ENCODE results near the gene HBG2.
"Not testable (repeated sequence)": the region's sequence is repeated elsewhere in the genome, so short reads cannot be mapped to it uniquely, and the experiment has no call there.

The HBG2 gene

DNA sequence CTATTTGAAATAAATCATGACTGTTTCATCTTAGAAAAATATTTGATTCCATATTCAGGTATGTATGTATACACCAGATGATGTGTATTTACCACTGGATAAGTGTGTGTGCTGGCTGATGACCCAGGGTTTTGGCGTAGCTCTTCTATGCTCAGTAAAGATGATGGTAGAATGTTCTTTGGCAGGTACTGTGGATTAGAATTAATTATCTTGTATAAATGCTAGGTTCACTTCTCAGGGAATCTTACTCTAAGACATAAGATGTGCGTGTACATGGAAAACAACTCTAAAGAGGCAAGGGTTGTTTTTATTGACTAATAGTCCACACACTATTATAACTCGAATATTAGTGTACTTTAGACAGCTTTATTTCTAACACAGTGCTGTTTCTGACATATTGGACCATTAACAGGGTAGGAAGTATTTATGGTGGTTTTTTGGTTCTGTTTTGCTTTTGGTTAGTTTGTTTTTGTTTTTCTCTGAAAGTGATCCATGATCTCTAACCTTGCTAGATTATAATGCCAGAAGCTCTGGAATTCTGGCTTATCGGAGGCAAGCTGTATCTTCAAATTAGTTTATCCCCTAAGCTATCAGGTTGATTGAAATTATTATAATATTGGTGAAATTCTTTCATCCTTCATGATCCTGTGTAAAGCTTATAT is 3.9 kb downstream of the HBG2 start:
- H3K27ac Mint-ChIP-seq = no peak overlapping the region
- no peaks in the 10 kb centered on the region for H3K9me3 Mint-ChIP-seq
- no peak for DNase-seq (ENCODE audit: low spot score)
- no peak overlapping the region for H3K4me3 Mint-ChIP-seq
- H3K4me1 Mint-ChIP-seq (ENCODE audit: low read depth) = no peaks in the 10 kb centered on the region
- H3K36me3 Mint-ChIP-seq (ENCODE audit: low read depth) = no peaks in the 10 kb centered on the region
- H3K27me3 Mint-ChIP-seq (ENCODE audit: low read depth) = no peaks in the 10 kb centered on the region

DNA sequence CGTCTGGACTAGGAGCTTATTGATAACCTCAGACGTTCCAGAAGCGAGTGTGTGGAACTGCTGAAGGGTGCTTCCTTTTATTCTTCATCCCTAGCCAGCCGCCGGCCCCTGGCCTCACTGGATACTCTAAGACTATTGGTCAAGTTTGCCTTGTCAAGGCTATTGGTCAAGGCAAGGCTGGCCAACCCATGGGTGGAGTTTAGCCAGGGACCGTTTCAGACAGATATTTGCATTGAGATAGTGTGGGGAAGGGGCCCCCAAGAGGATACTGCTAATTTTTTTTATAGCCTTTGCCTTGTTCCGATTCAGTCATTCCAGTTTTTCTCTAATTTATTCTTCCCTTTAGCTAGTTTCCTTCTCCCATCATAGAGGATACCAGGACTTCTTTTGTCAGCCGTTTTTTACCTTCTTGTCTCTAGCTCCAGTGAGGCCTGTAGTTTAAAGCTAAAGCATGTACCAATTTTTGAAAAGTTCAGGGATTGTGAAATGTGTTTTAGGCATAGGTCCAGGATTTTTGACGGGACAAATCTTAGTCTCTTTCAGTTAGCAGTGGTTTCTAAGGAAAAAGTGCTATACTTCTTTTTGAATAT is 4.7 kb downstream of the HBG2 start, which contains the start of gene HBG1:
Gene HBG1 (minus strand): TSS at position 51 of the 590 bp plus-strand sequence. CDS start 53 bp downstream, outside the sequence.
- not testable (repeated sequence) for DNase-seq (ENCODE audit: low spot score); H3K9me3 Mint-ChIP-seq; H3K27ac Mint-ChIP-seq; H3K4me3 Mint-ChIP-seq; H3K27me3 Mint-ChIP-seq (ENCODE audit: low read depth); H3K36me3 Mint-ChIP-seq (ENCODE audit: low read depth); H3K4me1 Mint-ChIP-seq (ENCODE audit: low read depth)

DNA sequence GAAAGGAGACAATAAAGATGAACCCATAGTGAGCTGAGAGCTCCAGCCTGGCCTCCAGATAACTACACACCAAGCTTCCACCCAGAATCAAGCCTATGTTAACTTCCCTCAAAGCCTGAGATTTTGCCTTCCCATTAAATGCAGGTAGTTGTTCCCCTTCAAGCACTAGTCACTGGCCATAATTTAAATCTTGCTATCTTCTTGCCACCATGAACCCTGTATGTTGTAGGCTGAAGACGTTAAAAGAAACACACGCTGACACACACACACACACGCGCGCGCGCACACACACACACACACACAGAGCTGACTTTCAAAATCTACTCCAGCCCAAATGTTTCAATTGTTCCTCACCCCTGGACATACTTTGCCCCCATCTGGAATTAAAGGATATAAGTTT is 6.1 kb downstream of the HBG2 start:
- not testable (repeated sequence) for H3K9me3 Mint-ChIP-seq; DNase-seq (ENCODE audit: low spot score); H3K27me3 Mint-ChIP-seq (ENCODE audit: low read depth); H3K27ac Mint-ChIP-seq; H3K4me1 Mint-ChIP-seq (ENCODE audit: low read depth); H3K4me3 Mint-ChIP-seq; H3K36me3 Mint-ChIP-seq (ENCODE audit: low read depth)

GRCh38 chr11:5247472-5248192 is 6.9 kb downstream of the HBG2 start:
- no peaks in the 10 kb centered on the region for H3K9me3 Mint-ChIP-seq
- no peaks in the 10 kb centered on the region for H3K4me1 Mint-ChIP-seq (ENCODE audit: low read depth)
- peaks cover 3% of the 10 kb centered on the region for H3K27me3 Mint-ChIP-seq (ENCODE audit: low read depth)

DNA sequence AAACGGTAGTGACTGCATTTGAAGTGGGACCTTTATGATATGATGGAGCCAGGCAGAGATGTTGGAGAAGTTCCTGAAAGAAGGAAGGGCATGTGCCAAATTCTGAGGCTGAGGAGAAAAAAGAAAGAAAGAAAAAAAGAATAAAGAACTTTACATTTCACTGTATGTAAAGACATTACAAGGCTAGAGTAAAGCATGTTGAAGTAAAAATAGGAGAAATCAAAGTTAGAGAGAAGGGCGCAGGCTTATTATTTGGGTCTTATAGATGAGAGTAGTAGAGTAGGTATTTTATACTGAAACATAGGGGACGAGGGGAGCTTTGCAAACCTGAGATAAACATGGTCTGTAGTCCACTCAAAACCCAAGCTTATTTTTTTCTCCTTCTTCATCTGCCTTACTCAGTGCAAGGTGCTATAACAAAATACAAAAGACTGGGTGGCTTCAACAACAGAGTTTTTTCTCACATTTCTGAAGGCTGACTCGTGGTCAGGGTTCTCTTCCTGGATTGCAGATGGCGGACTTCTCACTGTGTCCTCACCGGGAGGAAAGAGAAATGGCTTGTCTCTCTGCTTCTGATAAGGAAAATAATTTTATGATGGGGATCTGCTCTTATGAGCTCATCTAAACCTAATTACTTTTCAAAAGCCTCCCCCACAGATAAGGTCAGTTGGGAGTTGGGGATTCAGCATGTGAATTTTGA is 7.7 kb downstream of the HBG2 start:
- H3K9me3 Mint-ChIP-seq = no peaks in the 10 kb centered on the region
- H3K27me3 Mint-ChIP-seq (ENCODE audit: low read depth) = peaks cover 3% of the 10 kb centered on the region
- no peaks in the 10 kb centered on the region for H3K36me3 Mint-ChIP-seq (ENCODE audit: low read depth)
- H3K4me1 Mint-ChIP-seq (ENCODE audit: low read depth) = no peaks in the 10 kb centered on the region
- H3K4me3 Mint-ChIP-seq = no peak overlapping the region
- no peak for DNase-seq (ENCODE audit: low spot score)
- no peak overlapping the region for H3K27ac Mint-ChIP-seq

More at GRCh38 chr11:5247472-5248192, 6.9 kb downstream of the HBG2 start:
- Mint-ChIP-seq H3K4me3 (no peak overlapping the region), H3K27ac (no peak overlapping the region), H3K36me3 (ENCODE audit: low read depth) (no peaks in the 10 kb centered on the region)
- no peak for DNase-seq (ENCODE audit: low spot score)

GRCh38 chr11:5245155-5245554 is 9.4 kb downstream of the HBG2 start:
- Mint-ChIP-seq H3K27me3 (ENCODE audit: low read depth) (peaks cover 3% of the 10 kb centered on the region), H3K9me3 (no peaks in the 10 kb centered on the region), H3K36me3 (ENCODE audit: low read depth) (no peaks in the 10 kb centered on the region), H3K4me1 (ENCODE audit: low read depth) (no peaks in the 10 kb centered on the region), H3K27ac (no peak overlapping the region), H3K4me3 (no peak overlapping the region)
- DNase-seq (ENCODE audit: low spot score) = no peak

DNA sequence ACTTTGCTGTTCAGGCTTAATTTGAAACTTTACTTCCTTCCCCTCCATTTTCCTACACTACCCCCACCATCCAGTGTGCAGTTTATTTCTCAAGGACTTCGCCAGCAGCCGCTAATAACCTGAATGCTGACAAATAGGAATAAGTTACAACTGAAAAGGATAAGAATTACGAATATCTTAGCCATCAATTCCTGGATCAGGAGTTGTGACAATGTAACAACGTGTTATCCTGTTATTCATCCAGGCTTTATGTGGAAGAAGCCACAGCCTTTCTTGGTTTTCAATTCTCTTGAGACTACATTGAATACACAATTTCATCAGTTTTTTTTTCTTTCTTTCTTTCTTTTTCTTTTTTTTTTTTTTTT is 10.8 kb downstream of the HBG2 start:
- no peak overlapping the region for H3K4me3 Mint-ChIP-seq
- no peak overlapping the region for H3K27ac Mint-ChIP-seq
- no peaks in the 10 kb centered on the region for H3K36me3 Mint-ChIP-seq (ENCODE audit: low read depth)
- no peaks in the 10 kb centered on the region for H3K4me1 Mint-ChIP-seq (ENCODE audit: low read depth)
- H3K27me3 Mint-ChIP-seq (ENCODE audit: low read depth) = peaks cover 5% of the 10 kb centered on the region
- H3K9me3 Mint-ChIP-seq = no peaks in the 10 kb centered on the region
- DNase-seq (ENCODE audit: low spot score) = no peak

GRCh38 chr11:5242933-5243815 is 11.4 kb downstream of the HBG2 start:
- no peak overlapping the region for H3K4me3 Mint-ChIP-seq
- no peaks in the 10 kb centered on the region for H3K36me3 Mint-ChIP-seq (ENCODE audit: low read depth)
- no peaks in the 10 kb centered on the region for H3K4me1 Mint-ChIP-seq (ENCODE audit: low read depth)
- peaks cover 9% of the 10 kb centered on the region for H3K27me3 Mint-ChIP-seq (ENCODE audit: low read depth)
- no peaks in the 10 kb centered on the region for H3K9me3 Mint-ChIP-seq
- H3K27ac Mint-ChIP-seq = no peak overlapping the region
- no peak for DNase-seq (ENCODE audit: low spot score)

- no peak for DNase-seq (ENCODE audit: low spot score)
- Mint-ChIP-seq H3K9me3 (no peaks in the 10 kb centered on the region), H3K36me3 (ENCODE audit: low read depth) (no peaks in the 10 kb centered on the region), H3K27me3 (ENCODE audit: low read depth) (peaks cover 11% of the 10 kb centered on the region), H3K4me3 (no peak overlapping the region), H3K27ac (no peak overlapping the region), H3K4me1 (ENCODE audit: low read depth) (no peaks in the 10 kb centered on the region)
These were observed 12.4 kb downstream of the HBG2 start for GRCh38 chr11:5242208-5242607.

DNA sequence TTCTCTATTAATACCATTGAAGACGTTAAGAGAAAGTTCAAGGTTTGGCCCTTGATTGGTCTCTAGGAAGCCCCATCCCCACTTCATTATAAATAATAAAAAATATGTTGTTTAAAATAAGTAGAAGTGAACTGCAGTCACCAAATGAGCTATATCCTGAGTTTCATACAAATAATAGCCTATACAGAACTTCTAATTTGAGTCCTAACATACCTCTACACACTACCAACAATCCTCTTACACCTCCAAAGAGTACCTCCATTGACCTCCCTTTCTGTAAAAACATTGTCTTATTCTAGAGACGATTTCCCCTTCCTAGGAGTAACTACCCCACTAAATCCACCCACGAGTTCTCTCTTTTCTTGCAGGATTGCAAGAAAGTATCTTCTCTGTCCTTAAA is 13.1 kb downstream of the HBG2 start:
- Mint-ChIP-seq H3K27me3 (ENCODE audit: low read depth) (peaks cover 15% of the 10 kb centered on the region), H3K27ac (no peak overlapping the region), H3K36me3 (ENCODE audit: low read depth) (no peaks in the 10 kb centered on the region), H3K9me3 (no peaks in the 10 kb centered on the region), H3K4me1 (ENCODE audit: low read depth) (no peaks in the 10 kb centered on the region), H3K4me3 (no peak overlapping the region)
- DNase-seq (ENCODE audit: low spot score) = no peak

DNA sequence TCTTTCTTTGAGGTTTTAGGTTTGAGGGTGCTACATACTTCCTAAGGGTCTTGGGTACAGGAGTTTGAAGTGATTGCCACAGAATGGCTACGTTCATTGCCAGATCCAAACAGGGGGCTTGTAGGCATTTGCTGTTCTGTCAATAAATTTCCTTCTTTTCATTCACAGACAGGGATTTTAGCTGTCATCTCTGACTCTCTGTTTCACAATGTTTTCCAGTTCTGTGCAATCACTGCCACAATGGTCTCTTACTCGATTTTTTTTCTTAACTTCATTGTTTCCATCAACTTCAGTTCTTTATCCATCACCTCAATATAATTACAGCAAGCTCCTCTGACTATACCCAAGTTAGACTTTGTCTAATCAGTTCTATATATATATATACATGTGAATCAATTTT is 14.1 kb downstream of the HBG2 start:
- H3K4me1 Mint-ChIP-seq (ENCODE audit: low read depth) = peaks cover under 1% of the 10 kb centered on the region
- no peaks in the 10 kb centered on the region for H3K9me3 Mint-ChIP-seq
- no peaks in the 10 kb centered on the region for H3K36me3 Mint-ChIP-seq (ENCODE audit: low read depth)
- no peak overlapping the region for H3K27ac Mint-ChIP-seq
- H3K4me3 Mint-ChIP-seq = no peak overlapping the region
- H3K27me3 Mint-ChIP-seq (ENCODE audit: low read depth) = peaks cover 21% of the 10 kb centered on the region
- no peak for DNase-seq (ENCODE audit: low spot score)

- no peak overlapping the region for H3K4me3 Mint-ChIP-seq
- H3K27me3 Mint-ChIP-seq (ENCODE audit: low read depth) = peaks cover 24% of the 10 kb centered on the region
- no peaks in the 10 kb centered on the region for H3K9me3 Mint-ChIP-seq
- H3K4me1 Mint-ChIP-seq (ENCODE audit: low read depth) = peaks cover 4% of the 10 kb centered on the region
- H3K36me3 Mint-ChIP-seq (ENCODE audit: low read depth) = no peaks in the 10 kb centered on the region
- DNase-seq (ENCODE audit: low spot score) = no peak
- H3K27ac Mint-ChIP-seq = no peak overlapping the region
These were observed 14.5 kb downstream of the HBG2 start for GRCh38 chr11:5240056-5240455.

DNA sequence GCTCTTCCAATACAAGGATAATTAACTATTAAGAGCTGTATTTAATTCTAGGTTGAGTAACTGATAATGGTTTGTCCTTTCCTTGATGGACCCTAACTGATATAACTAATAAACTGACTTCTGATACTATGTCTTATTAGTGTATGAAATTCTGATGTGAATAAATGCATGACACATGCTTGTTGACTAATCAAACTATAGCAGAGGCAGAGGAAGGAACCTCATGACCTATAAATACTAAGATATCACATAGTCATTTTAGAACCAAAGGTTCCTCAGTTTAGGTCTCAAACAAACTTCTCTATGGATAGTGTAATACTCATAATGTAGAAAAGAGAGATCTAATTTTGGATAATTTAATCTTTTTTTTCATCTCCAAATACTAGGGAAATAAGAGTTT is 15.5 kb downstream of the HBG2 start:
- Mint-ChIP-seq H3K4me3 (no peak overlapping the region), H3K27me3 (ENCODE audit: low read depth) (peaks cover 21% of the 10 kb centered on the region), H3K4me1 (ENCODE audit: low read depth) (peaks cover 10% of the 10 kb centered on the region), H3K27ac (no peak overlapping the region), H3K36me3 (ENCODE audit: low read depth) (no peaks in the 10 kb centered on the region), H3K9me3 (no peaks in the 10 kb centered on the region)
- DNase-seq (ENCODE audit: low spot score) = no peak
